ENCODE data around the gene RFXANK.
"Not testable (repeated sequence)": the region's sequence is repeated elsewhere in the genome, so short reads cannot be mapped to it uniquely, and the experiment has no call there.

DNA sequence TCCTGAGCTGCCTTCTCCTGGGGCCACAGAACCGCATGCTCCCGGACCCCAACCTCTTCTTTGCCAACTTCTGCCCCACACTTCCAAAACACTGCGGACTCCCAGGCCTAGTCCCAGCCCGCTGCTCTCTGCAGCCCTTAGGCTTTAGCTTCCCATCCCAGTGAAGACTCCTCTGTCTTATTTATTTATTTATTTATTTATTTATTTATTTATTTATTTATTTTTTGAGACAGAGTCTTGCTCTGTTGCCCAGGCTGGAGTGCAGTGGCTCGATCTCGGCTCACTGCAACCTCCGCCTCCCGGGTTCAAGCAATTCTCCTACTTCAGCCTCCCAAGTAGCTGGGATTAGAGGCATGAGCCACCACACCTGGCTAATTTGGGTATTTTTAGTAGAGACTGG lies 43.6 kb upstream of the RFXANK start:
- TF ChIP-seq, protein P1, sequence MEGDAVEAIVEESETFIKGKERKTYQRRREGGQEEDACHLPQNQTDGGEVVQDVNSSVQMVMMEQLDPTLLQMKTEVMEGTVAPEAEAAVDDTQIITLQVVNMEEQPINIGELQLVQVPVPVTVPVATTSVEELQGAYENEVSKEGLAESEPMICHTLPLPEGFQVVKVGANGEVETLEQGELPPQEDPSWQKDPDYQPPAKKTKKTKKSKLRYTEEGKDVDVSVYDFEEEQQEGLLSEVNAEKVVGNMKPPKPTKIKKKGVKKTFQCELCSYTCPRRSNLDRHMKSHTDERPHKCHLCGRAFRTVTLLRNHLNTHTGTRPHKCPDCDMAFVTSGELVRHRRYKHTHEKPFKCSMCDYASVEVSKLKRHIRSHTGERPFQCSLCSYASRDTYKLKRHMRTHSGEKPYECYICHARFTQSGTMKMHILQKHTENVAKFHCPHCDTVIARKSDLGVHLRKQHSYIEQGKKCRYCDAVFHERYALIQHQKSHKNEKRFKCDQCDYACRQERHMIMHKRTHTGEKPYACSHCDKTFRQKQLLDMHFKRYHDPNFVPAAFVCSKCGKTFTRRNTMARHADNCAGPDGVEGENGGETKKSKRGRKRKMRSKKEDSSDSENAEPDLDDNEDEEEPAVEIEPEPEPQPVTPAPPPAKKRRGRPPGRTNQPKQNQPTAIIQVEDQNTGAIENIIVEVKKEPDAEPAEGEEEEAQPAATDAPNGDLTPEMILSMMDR (IDR thresholded peaks at IDR 0.05; ENCODE audit: poor library complexity), result not testable (repeated sequence)
- TF ChIP-seq EZH2phosphoT487 (IDR thresholded peaks at IDR 0.05; ENCODE audit: low read depth, severe bottlenecking, unreplicated experiment); EZH2 (IDR thresholded peaks at IDR 0.05; ENCODE audit: borderline replicate concordance): not testable (repeated sequence)
